ENCODE results near the gene CACHD1. TPM values are rescaled to one million over a fixed set of nuclear protein-coding genes. Genes with fewer than 3 reads are reported as not detected.

CACHD1 gene
- total RNA-seq, 1 donor from 2014 or later = 14.4 TPM

GRCh38 chr1:64472805-64473204 lies 2.9 kb downstream of the CACHD1 start:
- no peak for DNase-seq (ENCODE audit: low spot score)

GRCh38 chr1:64473367-64473766 lies 3.4 kb downstream of the CACHD1 start:
- no peak for DNase-seq (ENCODE audit: low spot score)

- DNase-seq (ENCODE audit: low spot score) = no peak
These were observed 4.2 kb downstream of the CACHD1 start for GRCh38 chr1:64474133-64474532.

- no peak for DNase-seq (ENCODE audit: low spot score)
These were observed 4.9 kb downstream of the CACHD1 start for GRCh38 chr1:64474665-64475439.

GRCh38 chr1:64476251-64476952 lies 6.5 kb downstream of the CACHD1 start:
- DNase-seq (ENCODE audit: low spot score) = no peak

- DNase-seq (ENCODE audit: low spot score) = no peak
These were observed 8.9 kb downstream of the CACHD1 start for GRCh38 chr1:64478594-64479470.

GRCh38 chr1:64479874-64480273 lies 9.9 kb downstream of the CACHD1 start:
- no peak for DNase-seq (ENCODE audit: low spot score)

- DNase-seq (ENCODE audit: low spot score) = no peak
These were observed 11.3 kb downstream of the CACHD1 start for GRCh38 chr1:64480999-64481772.

GRCh38 chr1:64482128-64482527 lies 12.2 kb downstream of the CACHD1 start:
- no peak for DNase-seq (ENCODE audit: low spot score)

- DNase-seq (ENCODE audit: low spot score) = no peak
These were observed 12.8 kb downstream of the CACHD1 start for GRCh38 chr1:64482720-64483119.

- DNase-seq (ENCODE audit: low spot score) = no peak
These were observed 13.9 kb downstream of the CACHD1 start for GRCh38 chr1:64483731-64484414.

- no peak for DNase-seq (ENCODE audit: low spot score)
These were observed 14.7 kb downstream of the CACHD1 start for GRCh38 chr1:64484651-64485050.

GRCh38 chr1:64486193-64486592 lies 16.3 kb downstream of the CACHD1 start:
- no peak for DNase-seq (ENCODE audit: low spot score)

- no peak for DNase-seq (ENCODE audit: low spot score)
These were observed 17.1 kb downstream of the CACHD1 start for GRCh38 chr1:64487061-64487460.

- no peak for DNase-seq (ENCODE audit: low spot score)
These were observed 18.9 kb downstream of the CACHD1 start for GRCh38 chr1:64488862-64489261.

- no peak for DNase-seq (ENCODE audit: low spot score)
These were observed 19.8 kb downstream of the CACHD1 start for GRCh38 chr1:64489707-64490106.

- no peak for DNase-seq (ENCODE audit: low spot score)
These were observed 20.4 kb downstream of the CACHD1 start for GRCh38 chr1:64490213-64490818.

- no peak for DNase-seq (ENCODE audit: low spot score)
These were observed 22.5 kb downstream of the CACHD1 start for GRCh38 chr1:64492424-64492823.

- no peak for DNase-seq (ENCODE audit: low spot score)
These were observed 23.9 kb downstream of the CACHD1 start for GRCh38 chr1:64493831-64494230.

- no peak for DNase-seq (ENCODE audit: low spot score)
These were observed 24.7 kb downstream of the CACHD1 start for GRCh38 chr1:64494659-64495058.

All from mesenteric fat pad (tissue), 1 donor.